TTC549 (cell line): ENCODE results near the gene TFRC.
"Not testable (repeated sequence)": the region's sequence is repeated elsewhere in the genome, so short reads cannot be mapped to it uniquely, and the experiment has no call there.

Source experiments
- FAIRE-seq: peaks from 2 replicates; lab custom pipeline; 2012; peaks lifted over from hg19 to GRCh38; lab: Jason Lieb, UNC

The TFRC gene

DNA sequence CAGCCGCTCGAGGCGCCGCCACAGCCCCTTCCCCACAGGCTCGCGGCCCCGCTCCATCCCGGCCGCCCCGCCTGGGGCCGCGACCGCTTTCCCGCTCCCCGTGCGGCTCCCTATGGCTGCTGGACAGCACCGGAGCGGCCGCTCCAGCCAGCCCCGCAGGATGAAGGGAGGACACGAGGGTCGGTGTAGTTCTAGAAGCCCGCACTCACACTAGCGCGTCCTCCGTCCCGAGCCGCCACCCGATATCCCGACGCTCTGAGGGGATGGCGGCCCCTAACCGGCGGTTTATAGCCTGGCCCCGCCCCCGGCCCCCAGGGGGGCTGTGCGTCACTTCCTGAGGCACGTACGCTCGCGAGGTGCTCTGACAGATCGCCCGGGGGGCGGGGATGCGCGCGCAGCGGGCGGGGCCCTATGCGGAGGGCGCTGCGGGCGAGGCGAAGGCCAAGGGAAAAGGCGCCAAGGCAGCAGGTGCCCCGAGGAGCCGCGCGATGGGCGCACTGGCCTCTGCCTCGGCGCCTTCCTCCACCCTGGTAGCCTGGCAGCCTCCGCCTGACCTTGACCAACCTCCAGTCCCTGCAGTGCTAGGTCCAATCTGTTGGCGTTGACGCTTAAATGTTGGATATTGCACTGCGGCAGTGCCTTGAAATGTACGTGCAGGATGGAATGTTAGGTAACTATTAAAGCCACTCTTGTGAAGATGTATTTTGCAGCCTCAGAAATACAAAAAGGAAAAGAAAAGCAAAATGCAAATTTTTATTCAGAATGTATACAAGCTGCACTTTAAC, at the start of gene TFRC:
Gene TFRC (minus strand): TSS at position 257 of the 785 bp plus-strand sequence. CDS start 4,991 bp downstream, outside the sequence.
- no peak for FAIRE-seq

DNA sequence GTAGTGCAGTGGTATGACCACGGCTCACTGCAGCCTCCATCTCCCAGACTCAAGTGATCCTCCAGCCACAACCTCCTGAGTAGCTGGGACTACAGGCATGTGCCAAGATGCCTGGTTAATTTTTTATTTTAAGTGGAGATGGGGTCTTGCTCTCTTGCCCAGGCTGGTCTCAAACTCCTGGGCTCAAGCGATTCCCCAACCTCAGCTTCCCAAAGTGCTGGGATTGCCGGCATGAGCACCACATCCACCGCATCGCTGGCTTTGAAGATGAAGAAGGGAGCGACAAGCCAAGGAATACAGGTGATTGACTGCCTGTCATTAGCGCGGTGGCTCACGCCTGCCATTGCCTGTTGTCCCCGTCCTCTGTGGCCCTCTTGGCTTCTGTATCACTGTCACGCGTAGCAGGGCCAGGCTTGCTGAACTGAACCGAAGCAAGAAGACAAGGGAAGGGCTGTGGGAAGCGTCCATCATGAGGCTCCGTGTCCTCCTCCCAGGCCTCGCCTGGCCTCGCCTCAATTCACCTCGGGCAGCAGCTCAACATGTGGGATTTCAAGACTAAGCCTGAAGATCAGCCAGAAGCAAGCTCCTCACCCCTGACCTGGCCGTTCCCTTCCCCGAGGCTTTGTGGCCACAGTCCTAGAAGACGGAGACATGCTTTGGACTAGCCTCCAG, 46.4 kb upstream of the TFRC start:
- FAIRE-seq: no peak

DNA sequence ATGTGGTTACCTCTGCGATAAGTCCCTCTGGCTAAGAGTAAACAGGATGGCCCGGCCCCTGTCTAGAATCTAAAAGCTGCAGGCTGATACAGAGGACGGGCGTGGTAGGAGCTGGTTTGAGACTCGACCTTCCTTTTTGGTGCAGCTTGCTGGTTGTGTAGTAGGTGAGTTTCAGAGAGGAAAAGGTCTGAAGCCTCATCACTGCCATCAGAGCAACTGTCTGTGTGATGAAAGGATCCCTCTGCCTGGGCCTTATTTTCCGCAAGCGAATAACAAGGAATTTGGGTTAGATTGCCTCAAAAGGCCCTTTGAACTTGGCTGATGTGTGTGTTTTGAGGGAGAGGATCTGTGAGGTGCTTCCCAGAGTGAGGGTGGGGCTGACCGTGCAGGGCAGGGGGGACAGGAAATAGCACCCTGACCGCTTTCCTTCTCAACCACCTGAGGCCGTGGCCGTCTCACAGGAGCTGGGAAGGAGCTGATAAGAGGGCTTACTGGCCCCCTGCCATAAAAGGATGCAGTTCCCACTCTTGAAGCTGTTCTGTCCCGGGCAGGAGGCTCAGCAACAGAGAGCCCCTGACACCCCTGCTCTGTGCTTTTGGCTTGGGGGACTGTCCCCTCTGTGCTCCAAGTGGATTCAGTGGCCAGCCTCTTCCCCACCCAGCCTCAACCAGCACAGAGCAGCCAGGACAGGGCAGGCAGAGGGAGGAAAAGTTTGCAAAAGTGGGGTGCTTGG, 45.6 kb upstream of the TFRC start:
- FAIRE-seq: no peak

DNA sequence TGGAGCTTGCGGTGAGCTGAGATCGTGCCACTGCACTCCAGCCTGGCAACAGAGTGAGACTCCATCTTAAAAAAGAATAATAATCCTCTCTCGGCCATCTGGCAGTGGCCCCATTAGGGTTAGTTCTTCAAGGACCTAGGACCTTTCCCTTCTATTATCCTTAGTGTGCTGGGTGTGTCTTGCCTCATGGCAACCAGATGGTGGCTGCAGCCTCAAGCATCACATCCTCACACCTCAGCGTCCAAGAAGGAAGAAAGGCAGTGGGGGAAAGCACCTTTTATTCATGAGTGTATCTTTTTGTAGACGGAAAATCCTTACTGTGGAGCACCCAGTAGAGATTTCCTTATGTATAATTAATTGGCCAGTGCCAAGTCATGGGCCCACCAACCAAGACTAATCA, 42.7 kb upstream of the TFRC start:
- no peak for FAIRE-seq

DNA sequence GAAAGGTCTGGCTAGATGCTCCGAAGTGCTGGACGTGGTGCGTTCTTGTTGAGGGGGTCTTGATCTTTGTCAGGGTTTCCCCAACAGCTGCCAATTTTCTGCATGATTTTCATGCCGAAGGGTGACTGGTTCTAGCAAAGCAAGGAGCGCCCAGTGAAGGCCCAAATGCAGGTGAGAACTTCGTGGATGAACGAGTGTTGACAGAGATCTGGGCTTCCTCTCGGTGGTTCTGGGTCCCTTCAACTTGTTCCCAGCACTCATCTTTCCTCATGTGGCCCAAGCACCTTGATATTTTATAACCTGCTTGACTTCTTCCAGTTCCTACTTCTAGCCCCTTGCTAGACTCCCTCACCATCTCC, 40.8 kb upstream of the TFRC start:
- FAIRE-seq: no peak

DNA sequence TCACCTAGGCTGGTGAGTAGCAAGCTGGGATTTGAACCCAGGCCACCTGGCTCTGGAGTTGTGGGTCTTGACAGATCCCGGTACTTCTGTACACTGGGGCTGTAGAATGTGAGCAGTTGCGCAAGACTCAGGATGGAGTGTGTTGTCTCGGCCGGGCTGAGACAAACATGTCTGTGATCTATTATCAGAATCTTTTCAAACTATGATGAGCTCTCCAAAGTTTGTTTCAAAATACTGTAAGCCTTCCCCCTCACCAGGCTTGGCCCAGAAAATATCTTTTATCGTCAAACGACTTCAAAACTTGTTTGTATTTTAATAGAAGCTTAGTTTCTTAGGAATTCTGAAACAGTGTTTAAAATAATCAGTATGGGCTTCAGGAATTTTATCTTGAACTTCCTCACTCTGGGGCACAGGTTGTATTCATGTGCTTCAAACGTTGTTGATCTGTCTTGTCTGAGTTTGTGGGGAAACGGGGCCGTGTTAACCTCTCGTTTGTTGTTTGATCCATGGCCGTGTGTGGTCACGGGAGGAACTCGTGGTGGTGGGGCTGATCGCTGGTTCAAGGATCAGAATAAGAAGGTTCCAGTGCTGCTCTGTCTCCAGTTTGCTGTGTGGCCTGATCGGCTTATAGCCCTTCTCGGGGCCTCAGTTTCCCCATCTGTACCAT, 40.3 kb upstream of the TFRC start:
- FAIRE-seq: no peak

DNA sequence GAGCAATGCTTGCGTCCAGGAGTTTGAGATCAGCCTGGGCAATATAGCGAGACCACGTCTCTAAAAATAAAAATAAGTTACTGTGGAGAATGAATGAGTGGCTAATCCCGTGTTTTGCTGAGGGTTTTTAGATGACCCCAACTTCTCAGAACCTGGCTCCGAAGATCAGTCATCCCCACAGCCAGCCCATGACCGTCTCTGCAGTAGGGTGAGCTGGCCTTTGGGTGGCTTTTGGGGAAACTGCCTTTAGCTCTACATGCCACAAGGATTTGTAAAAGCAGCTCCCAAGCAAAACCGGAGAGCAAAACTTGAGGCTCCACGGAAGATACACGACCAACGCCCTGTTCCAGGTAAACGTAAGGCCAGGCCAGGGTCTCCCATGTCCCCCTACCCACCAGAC, 39.2 kb upstream of the TFRC start:
- FAIRE-seq: no peak

DNA sequence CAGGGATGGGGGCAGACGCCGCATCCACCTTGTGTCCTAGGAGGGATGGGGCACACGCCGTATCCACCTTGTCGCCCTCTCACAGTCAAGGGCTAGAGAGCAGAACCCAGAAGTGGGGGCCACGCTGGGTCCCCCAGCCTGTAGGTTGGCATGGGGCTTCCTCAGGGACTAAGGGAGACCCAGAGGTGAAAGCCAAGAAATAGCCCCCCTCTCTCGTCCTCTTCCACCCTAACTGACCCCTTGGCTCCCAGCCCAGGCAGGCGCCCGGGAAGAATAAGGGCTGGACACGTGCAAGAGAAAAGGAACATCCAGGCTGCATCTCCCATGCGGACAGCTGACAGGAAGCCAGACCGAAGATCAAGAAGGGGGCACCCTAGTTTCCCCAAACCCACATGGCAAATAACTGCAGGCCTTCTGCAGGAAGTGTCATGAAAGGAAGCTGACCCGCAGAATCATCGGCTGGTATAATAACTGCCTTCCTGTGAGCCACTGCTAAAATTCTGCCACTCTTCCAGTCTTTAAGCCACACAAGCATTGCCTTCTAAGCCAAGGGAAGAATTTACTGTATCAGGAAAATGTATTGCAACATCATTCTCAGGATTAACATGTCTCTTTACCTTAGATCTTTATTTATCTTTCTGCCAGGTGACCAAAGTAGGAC, 38.5 kb upstream of the TFRC start:
- FAIRE-seq: no peak

DNA sequence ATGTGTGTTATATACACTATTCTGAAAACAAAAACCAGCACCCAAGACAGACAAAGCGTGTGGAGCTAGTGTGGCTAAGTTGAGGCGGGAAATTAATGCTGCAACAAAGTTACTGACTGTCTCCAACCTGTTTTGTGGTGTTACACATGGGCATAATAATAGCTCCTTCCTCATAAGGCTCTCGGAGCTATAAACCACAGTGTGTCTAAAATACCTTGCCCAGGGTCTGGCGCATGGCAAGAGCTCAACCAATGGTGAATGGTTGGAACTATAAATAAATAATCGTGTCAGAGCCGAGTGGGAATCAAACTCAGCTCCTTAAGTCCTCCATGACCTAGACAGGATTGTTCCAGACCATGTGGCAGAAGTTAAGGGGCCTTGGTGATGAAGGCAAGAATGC, 35.9 kb upstream of the TFRC start:
- no peak for FAIRE-seq

DNA sequence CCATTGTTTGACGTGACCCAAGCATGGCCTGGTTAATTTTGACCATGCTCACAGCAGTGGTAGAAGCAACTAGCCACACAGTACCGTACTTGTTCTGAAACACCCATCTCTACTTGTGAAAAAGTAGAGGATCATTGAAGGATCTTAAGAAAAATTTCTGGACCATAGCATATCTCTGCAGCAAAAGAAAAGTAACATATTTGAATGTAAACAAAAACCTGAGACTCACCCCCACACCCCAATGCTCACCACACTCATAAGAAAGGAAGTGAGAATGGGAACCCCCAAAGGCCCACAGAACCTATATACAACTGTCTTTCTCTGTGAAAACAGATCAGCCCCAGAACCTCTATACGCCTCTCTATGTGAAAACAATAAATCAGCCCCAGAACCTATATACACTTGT, 33.8 kb upstream of the TFRC start:
- no peak for FAIRE-seq

DNA sequence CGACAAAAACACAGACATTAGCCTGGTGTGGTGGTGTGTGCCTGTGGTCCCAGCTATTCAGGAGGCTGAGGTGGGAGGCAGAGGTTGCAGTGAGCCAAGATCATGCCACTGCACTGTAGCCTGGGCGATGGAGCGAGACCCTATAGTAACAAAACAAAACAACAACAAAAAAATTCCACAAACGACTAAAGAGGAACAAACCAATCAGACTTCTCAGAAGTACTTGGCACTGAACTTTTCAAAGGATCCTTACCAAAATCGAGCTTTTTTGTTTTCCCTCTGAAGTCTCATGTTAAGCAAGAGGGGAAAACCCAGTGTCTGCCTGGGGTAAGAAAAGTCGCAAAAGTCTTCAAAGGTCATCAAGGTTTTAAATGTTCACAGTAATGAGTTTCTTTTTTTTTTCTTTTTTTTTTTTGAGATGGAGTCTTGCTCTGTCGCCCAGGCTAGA, 30.1 kb upstream of the TFRC start:
- FAIRE-seq: no peak

DNA sequence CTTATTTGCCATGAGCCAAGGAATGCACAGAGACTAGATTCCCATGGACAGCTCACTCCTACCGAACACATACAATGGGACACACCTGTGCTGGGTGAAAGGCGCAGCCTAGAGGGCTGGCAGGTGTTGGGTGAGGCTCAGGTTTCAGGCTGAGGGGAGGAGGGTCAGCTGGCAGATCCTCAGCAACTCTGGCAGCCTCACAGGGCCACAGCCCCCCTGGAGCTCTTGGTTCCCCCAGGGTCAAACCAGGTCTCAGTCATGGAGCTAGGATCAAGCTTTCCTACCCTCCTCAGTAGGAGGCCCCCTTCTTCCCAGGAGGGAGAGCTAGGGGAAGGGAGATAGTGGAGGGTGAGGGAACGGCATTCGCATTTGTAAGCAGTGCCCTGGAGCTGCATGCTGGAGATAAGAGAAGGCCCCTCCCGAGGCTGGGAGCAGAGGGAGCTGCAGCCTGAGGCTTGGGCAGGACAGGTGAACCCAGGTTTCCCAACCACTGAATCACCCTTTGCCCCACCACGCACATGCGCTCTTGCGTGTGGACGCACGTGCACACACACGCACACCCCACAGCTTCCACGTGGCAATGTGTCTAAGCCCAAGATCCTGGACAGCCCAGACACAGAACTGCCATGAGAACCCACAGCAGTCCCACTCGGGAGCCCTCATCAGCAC, 26.3 kb upstream of the TFRC start:
- no peak for FAIRE-seq

DNA sequence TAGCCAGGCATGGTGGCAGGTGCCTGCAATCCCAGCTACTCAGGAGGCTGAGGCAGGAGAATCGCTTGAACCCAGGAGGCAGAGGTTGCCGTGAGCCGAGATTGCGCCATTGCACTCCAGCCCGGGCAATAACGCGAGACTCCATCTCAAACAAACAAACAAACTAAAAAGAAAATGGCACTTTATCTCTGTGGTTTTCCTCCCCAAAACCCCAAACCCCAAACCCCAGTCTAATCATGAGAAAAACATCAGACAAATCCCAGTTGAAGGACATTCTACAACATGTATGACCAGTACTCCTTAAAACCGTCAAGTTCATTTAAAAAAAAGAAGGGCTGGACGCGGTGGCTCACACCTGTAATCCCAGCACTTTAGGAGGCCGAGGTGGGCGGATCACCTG, 22.8 kb upstream of the TFRC start:
- FAIRE-seq: not testable (repeated sequence)

DNA sequence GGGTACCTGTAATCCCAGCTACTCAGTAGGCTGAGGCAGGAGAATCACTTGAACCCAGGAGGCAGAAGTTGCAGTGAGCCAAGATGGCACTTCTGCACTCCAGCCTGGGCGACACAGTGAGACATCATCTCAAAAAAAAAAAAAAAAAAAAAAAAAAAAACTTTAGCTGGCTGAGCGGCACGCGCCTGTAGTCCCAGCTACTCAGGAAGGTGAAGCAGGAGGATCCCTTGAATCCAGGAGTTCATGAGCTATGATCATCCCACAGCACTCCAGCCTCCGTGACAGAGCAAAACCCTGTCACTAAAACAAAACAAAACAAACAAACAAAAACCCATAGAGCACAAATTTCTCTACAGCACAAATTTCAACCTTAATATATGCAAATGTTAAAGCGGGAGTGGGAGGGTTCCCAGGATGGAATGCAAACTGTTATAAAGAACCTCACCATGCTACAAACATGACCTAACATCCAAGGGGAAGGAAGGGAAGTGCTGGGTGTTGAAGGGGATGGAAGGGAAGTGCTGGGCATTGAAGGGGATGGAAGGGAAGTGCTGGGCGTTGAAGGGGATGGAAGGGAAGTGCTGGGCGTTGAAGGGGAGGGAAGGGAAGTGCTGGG, 16.6 kb upstream of the TFRC start:
- not testable (repeated sequence) for FAIRE-seq

DNA sequence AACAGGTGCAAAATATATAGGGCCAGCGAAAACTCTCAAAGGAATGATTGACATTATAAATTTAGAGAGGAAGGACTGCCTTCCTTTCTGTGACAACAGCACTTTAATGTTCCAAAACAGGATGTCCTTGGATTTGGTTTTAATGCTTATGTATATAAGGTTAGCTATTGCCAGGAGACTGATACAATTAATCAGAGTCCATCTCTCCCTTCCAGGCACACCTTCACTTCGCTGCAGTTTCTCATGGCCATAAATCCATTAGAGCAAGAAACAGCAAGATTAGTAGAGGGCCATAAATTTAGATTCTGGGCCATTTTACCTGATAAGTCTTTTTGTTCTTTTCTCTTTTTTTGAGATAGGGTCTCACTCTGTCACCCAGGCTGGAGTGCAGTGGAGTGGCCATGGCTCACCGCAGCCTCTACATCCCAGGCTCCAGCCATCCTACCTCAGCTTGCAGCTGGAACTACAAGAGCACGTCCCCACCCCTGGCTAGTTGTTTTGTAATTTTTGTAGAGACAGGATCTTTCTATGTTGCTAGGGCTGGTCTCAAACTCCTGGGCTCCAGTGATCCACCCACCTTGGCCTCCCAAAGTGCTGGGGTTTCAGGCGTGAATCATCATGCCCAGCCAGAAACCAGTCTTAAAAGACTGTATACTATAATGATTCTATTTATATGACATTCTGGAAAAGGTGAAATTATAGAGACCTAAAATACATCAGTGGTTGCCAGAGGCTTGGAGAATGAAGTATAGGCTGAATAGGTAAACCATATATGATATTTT, 15.7 kb upstream of the TFRC start:
- no peak for FAIRE-seq

DNA sequence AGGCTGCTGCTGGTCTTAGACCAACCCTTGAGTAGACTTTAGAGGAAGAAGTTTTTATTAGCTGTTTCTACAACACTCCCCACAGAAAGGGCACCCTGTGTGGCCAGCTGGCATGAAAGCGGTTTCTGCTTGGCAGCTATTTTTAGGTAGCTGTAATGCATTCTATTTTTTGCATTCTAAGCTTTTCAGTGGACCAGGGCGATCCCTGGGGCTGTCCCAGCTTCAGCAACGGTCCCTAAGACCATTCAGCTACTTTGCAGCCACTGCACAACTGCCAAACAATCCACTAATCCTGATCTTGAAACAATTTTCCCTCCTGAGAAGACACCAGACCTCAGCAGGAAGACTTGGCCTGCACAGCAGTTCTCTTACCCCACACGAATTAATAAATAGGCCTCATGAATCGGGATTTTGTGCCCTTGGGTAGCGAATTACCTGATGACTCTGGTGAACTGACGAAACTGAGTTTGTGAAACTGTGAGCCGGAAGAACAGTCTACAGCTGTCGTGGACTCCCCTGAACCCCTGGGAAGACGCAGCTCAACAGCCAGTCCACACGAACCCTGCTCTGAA, 14.6 kb upstream of the TFRC start:
- FAIRE-seq: no peak

DNA sequence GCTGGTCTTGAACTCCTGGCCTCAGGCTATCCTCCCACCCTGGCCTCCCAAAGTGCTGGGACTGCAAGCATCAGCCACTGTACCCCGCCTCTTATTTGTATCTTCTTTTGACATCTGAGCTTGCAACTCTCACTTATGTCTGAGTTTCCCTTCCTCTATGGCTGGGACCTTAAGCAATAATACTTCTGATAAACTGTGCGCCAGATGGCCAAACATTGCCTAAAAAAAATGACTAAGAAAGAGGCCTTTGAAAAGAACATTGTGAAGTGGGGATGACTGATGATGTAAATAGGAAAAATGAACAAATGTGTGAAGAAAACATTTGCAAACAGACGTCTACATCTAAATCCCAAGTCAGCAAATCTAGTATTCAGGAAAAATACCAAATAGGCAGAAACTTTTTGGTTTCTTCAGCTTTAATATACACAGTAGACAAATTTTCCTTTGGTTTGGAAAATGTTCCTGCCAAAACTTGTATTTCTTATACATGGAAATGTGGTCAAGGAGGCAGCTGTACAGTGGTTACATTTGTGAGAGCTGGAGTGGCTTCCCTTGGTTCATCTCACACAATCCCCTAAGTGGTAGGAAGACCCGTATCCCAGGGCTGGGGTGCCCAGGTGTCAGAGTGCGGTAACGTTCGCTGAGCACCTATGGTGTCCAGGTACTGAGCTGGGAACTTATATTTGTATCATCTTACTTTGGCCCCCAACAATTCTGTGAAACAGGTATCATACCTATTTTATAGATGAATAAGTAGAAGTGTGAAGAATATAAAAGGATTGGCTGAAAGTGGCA, 11.6 kb upstream of the TFRC start:
- no peak for FAIRE-seq

DNA sequence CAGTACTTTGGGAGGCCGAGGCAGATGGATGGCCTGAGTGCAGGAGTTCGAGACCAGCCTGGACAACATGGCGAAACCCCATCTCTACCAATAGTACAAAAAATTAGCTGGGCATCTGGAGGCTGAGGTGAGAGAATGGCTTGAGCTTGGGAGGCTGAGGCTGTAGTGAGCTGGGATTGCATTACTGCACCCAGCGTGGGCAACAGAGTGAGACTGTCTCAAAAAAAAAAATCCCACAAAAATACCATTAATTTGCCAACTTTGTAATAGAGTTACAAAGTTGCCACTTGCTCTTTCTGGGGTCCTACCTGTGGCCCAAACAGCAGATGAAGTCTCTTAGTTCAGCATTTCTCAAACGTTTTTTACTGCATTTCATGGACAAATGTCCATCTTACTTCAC, 6.0 kb upstream of the TFRC start:
- no peak for FAIRE-seq

DNA sequence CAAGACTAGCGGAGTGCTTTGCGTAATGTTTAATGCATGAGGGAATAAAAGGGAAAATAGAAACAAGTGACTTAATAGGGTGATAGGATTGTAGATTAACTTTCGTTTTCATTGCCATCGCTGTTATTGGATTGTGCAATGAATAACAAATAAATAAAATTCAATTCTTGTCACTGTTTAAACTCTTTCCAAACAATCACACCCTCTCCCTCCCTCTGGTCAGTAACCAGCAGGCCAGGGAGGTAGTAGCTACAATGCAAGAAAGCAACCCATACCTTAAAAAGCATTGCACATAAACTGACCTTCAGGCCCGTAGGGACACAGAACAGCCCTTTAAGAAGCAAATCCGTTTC, 705 bp upstream of the TFRC start:
- no peak for FAIRE-seq
